WTC11 (cell line): ENCODE results near the gene MYPN. TPM values are rescaled to one million over a fixed set of nuclear protein-coding genes. Genes with fewer than 3 reads are reported as not detected.
A peak's percentile ranks its signal among the peaks of the same experiment; 100 is the strongest.

Experiments used
- ATAC-seq: fragments of 200-7000 bp; cut with Tn5 transposase; 2 replicates; pipeline ENCODE4 v1.10.0; 2021; ENCODE audit warnings: mild to moderate bottlenecking, moderate library complexity
- CTCF ChIA-PET: fragments of 300-600 bp; sonication (Branson Sonifier 250); formaldehyde crosslinking; loops from one replicate; lab custom pipeline; 2021; ENCODE audit warnings: antibody characterized with exemption; lab: Charles Lee
- POLR2A ChIA-PET: fragments of 350-600 bp; sonication (Branson Sonifier 250); formaldehyde crosslinking; loops from one replicate; lab custom pipeline; 2021; ENCODE audit warnings: antibody characterized with exemption; lab: Charles Lee
- DNase-seq: peaks from one replicate; pipeline ENCODE4 v3.0.0; 2021; ENCODE audit warnings: low spot score
- H3K27ac Mint-ChIP-seq: 2 replicates; pipeline ENCODE4 v1.8.0; 2021; ENCODE audit warnings: mixed read lengths
- H3K27me3 Mint-ChIP-seq: 2 replicates; pipeline ENCODE4 v1.8.0; 2021; ENCODE audit warnings: low read depth, mild to moderate bottlenecking, moderate library complexity, mixed read lengths
- H3K36me3 Mint-ChIP-seq: 2 replicates; pipeline ENCODE4 v1.8.0; 2021; ENCODE audit warnings: mixed read lengths
- H3K4me1 Mint-ChIP-seq: 2 replicates; pipeline ENCODE4 v1.8.0; 2022; ENCODE audit warnings: mixed read lengths
- H3K4me3 Mint-ChIP-seq: 2 replicates; pipeline ENCODE4 v1.8.0; 2021; ENCODE audit warnings: mild to moderate bottlenecking, moderate library complexity, mixed read lengths
- H3K9me3 Mint-ChIP-seq: 2 replicates; pipeline ENCODE4 v1.8.0; 2021; ENCODE audit warnings: mixed read lengths
- EMX1 ChIP-seq: fragments of 250-450 bp; sonication (Bioruptor Pico); IDR thresholded peaks from 2 replicates; pipeline ENCODE4 v1.8.0; 2021; ENCODE audit warnings: mild to moderate bottlenecking
- ESRRA ChIP-seq: sonication (generic); formaldehyde crosslinking; IDR thresholded peaks from 2 replicates; pipeline ENCODE4 v1.8.1; 2022; ENCODE audit warnings: mild to moderate bottlenecking, missing genetic modification reagents, borderline replicate concordance
- ETV6 ChIP-seq: sonication (generic); formaldehyde crosslinking; IDR thresholded peaks from 2 replicates; pipeline ENCODE4 v1.8.1; 2022; ENCODE audit warnings: mild to moderate bottlenecking, missing genetic modification reagents
- FOXP1 ChIP-seq: sonication (generic); formaldehyde crosslinking; IDR thresholded peaks from 2 replicates; pipeline ENCODE4 v1.8.0; 2022; ENCODE audit warnings: missing genetic modification reagents, mild to moderate bottlenecking, moderate library complexity, borderline replicate concordance
- GABPB1 ChIP-seq: sonication (generic); formaldehyde crosslinking; IDR thresholded peaks from 2 replicates; pipeline ENCODE4 v1.8.1; 2023; ENCODE audit warnings: mild to moderate bottlenecking, missing genetic modification reagents
- GRHL2 ChIP-seq: fragments of 250-450 bp; sonication (Bioruptor Pico); IDR thresholded peaks from 2 replicates; pipeline ENCODE4 v1.8.0; 2022; ENCODE audit warnings: mild to moderate bottlenecking, moderate library complexity; ENCODE audit not compliant: insufficient replicate concordance, severe bottlenecking
- JUN ChIP-seq: sonication (generic); formaldehyde crosslinking; IDR thresholded peaks from 2 replicates; pipeline ENCODE4 v1.8.0; 2023; ENCODE audit warnings: mild to moderate bottlenecking, missing genetic modification reagents
- MAX ChIP-seq: sonication (generic); formaldehyde crosslinking; IDR thresholded peaks from 2 replicates; pipeline ENCODE4 v1.8.0; 2022; ENCODE audit warnings: mild to moderate bottlenecking, missing genetic modification reagents
- MXD4 ChIP-seq: fragments of 250-450 bp; sonication (Bioruptor Pico); IDR thresholded peaks from 2 replicates; pipeline ENCODE4 v1.8.0; 2021; ENCODE audit warnings: mild to moderate bottlenecking, moderate library complexity, borderline replicate concordance
- NFE2L1 ChIP-seq: sonication (generic); formaldehyde crosslinking; IDR thresholded peaks from 2 replicates; pipeline ENCODE4 v1.8.1; 2023; ENCODE audit warnings: missing genetic modification reagents
- PRDM15 ChIP-seq: sonication (generic); formaldehyde crosslinking; IDR thresholded peaks from 2 replicates; pipeline ENCODE4 v1.8.0; 2022; ENCODE audit warnings: missing genetic modification reagents
- PREB ChIP-seq: sonication (generic); formaldehyde crosslinking; IDR thresholded peaks from 2 replicates; pipeline ENCODE4 v1.8.1; 2022; ENCODE audit warnings: mild to moderate bottlenecking, missing genetic modification reagents, moderate library complexity, borderline replicate concordance
- RELA ChIP-seq: sonication (generic); formaldehyde crosslinking; IDR thresholded peaks from 2 replicates; pipeline ENCODE4 v1.8.1; 2022; ENCODE audit warnings: missing genetic modification reagents, mild to moderate bottlenecking, borderline replicate concordance
- RORB ChIP-seq: fragments of 250-450 bp; sonication (Bioruptor Pico); IDR thresholded peaks from 2 replicates; pipeline ENCODE4 v1.9.0; 2021; ENCODE audit warnings: mild to moderate bottlenecking
- SMAD3 ChIP-seq: sonication (generic); formaldehyde crosslinking; IDR thresholded peaks from 2 replicates; pipeline ENCODE4 v1.8.0; 2022; ENCODE audit warnings: missing genetic modification reagents, mild to moderate bottlenecking, borderline replicate concordance
- SOX15 ChIP-seq: fragments of 250-450 bp; sonication (Bioruptor Pico); IDR thresholded peaks from 2 replicates; pipeline ENCODE4 v1.9.0; 2021; ENCODE audit warnings: mild to moderate bottlenecking
- SP1 ChIP-seq: sonication (generic); formaldehyde crosslinking; conservative IDR thresholded peaks from 2 replicates; pipeline ENCODE4 v1.8.1; 2022; ENCODE audit warnings: missing genetic modification reagents
- TEAD1 ChIP-seq: sonication (generic); formaldehyde crosslinking; IDR thresholded peaks from 2 replicates; pipeline ENCODE4 v1.8.0; 2022; ENCODE audit warnings: mild to moderate bottlenecking, missing genetic modification reagents
- USF1 ChIP-seq: sonication (generic); formaldehyde crosslinking; IDR thresholded peaks from 2 replicates; pipeline ENCODE4 v1.8.0; 2022; ENCODE audit warnings: mild to moderate bottlenecking, missing genetic modification reagents
- USF2 ChIP-seq: sonication (generic); formaldehyde crosslinking; IDR thresholded peaks from 2 replicates; pipeline ENCODE4 v1.8.1; 2023; ENCODE audit warnings: mild to moderate bottlenecking, missing genetic modification reagents, moderate library complexity
- ZNF121 ChIP-seq: sonication (generic); formaldehyde crosslinking; IDR thresholded peaks from 2 replicates; pipeline ENCODE4 v1.8.0; 2023; ENCODE audit warnings: missing genetic modification reagents
- ZNF232 ChIP-seq: sonication (generic); formaldehyde crosslinking; IDR thresholded peaks from 2 replicates; pipeline ENCODE4 v1.8.0; 2022; ENCODE audit warnings: mild to moderate bottlenecking, missing genetic modification reagents
- ZNF423 ChIP-seq: fragments of 250-450 bp; sonication (Bioruptor Pico); IDR thresholded peaks from 2 replicates; pipeline ENCODE4 v2.1.2; 2022; ENCODE audit warnings: mild to moderate bottlenecking, moderate library complexity
- total RNA-seq: library from RNA; stranded (reverse); gene quantifications from 3 replicates; pipeline ENCODE4 v1.2.3, GENCODE V29; 2021
- TF ChIP-seq, protein P1 (sequence below): sonication (generic); formaldehyde crosslinking; IDR thresholded peaks from 2 replicates; pipeline ENCODE4 v1.8.0; 2023; ENCODE audit warnings: mild to moderate bottlenecking, missing genetic modification reagents

The MYPN gene
- total RNA-seq, 1 experiment from 2014 or later, result not detected

- Mint-ChIP-seq H3K27ac (no peak overlapping the region; the same call in 1 of the 2 replicates), H3K27me3 (peaks cover 66% of the 10 kb centered on the region), H3K36me3 (no peaks in the 10 kb centered on the region), H3K4me1 (peaks cover 11% of the 10 kb centered on the region), H3K9me3 (no peaks in the 10 kb centered on the region), H3K4me3 (peak overlapping the region; percentile 77)
- ATAC-seq (peak; percentile 92), DNase-seq (peak; percentile 76)
- ChIA-PET POLR2A (interaction anchor here (0.7 to 2.7 kb wide), 3 partner anchors 18 to 376 kb away, joined by 3 to 42 read pairs (median 3); partner anchors contain the start of genes HNRNPH3 and PBLD), CTCF (interaction anchor here (0.8 to 2.5 kb wide), 11 partner anchors 9 to 443 kb away, joined by 3 to 16 read pairs (median 4); partner anchors contain the start of gene RUFY2)
- TF ChIP-seq MAX (CRISPR knock-in tag) (peak; percentile 88), JUN (CRISPR knock-in tag) (no peak), ESRRA (peak; percentile 69; the same call in 1 of the 2 replicates), ETV6 (CRISPR knock-in tag) (peak; percentile 63; the same call in 1 of the 2 replicates), SP1 (CRISPR knock-in tag) (no peak), RELA (CRISPR knock-in tag) (peak; percentile 82; the same call in 1 of the 2 replicates), ZNF121 (CRISPR knock-in tag) (peak; percentile 98), RORB (CRISPR knock-in tag) (no peak), EMX1 (CRISPR knock-in tag) (0 out of 2 replicates have a peak, but pooled peaks have one; percentile 24), FOXP1 (no peak; the same call in 1 of the 2 replicates), ZNF232 (peak; percentile 86; the same call in 1 of the 2 replicates), ZNF423 (CRISPR knock-in tag) (peak; percentile 24; the same call in 1 of the 2 replicates), SOX15 (CRISPR knock-in tag) (no peak), TEAD1 (peak; percentile 50), USF2 (CRISPR knock-in tag) (peak; percentile 82), NFE2L1 (peak; percentile 77; the same call in 1 of the 2 replicates), PREB (CRISPR knock-in tag) (no peak), MXD4 (CRISPR knock-in tag) (no peak), GABPB1 (CRISPR knock-in tag) (peak; percentile 42; the same call in 1 of the 2 replicates), PRDM15 (CRISPR knock-in tag) (0 out of 2 replicates have a peak, but pooled peaks have one; percentile 3), USF1 (CRISPR knock-in tag) (peak; percentile 6; the same call in 1 of the 2 replicates), SMAD3 (peak; percentile 74; the same call in 1 of the 2 replicates), GRHL2 (no peak)
- TF ChIP-seq, protein P1, sequence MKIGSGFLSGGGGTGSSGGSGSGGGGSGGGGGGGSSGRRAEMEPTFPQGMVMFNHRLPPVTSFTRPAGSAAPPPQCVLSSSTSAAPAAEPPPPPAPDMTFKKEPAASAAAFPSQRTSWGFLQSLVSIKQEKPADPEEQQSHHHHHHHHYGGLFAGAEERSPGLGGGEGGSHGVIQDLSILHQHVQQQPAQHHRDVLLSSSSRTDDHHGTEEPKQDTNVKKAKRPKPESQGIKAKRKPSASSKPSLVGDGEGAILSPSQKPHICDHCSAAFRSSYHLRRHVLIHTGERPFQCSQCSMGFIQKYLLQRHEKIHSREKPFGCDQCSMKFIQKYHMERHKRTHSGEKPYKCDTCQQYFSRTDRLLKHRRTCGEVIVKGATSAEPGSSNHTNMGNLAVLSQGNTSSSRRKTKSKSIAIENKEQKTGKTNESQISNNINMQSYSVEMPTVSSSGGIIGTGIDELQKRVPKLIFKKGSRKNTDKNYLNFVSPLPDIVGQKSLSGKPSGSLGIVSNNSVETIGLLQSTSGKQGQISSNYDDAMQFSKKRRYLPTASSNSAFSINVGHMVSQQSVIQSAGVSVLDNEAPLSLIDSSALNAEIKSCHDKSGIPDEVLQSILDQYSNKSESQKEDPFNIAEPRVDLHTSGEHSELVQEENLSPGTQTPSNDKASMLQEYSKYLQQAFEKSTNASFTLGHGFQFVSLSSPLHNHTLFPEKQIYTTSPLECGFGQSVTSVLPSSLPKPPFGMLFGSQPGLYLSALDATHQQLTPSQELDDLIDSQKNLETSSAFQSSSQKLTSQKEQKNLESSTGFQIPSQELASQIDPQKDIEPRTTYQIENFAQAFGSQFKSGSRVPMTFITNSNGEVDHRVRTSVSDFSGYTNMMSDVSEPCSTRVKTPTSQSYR (CRISPR knock-in tag), result no peak
These were observed 122.0 kb downstream of the MYPN start for GRCh38 chr10:68231106-68231816.
